ENCODE measurements around the gene LITAF.
"Not testable (repeated sequence)": the region's sequence is repeated elsewhere in the genome, so short reads cannot be mapped to it uniquely, and the experiment has no call there.

The LITAF gene

DNA sequence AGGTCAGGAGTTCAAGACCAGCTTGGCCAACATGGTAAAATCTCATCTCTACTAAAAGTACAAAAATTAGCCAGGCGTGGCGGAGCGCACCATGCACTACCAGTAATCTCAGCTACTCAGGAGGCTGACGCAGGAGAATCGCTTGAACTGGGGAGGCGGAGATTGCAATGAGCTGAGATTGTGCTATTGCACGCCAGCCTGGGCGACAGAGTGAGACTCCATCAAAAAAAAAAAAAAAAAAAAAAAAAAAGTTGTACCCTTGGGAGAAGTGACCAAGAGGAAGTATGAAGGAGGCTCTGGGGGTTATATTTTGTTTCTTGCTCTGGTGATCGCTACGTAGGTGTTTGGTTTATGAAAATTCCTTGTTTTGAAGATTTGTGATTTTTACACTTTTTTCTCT, 66.3 kb downstream of the LITAF start:
- H3K9me3 ChIP-seq (ENCODE audit: control insufficient read depth, low read depth, low read length) = no peaks in the 10 kb centered on the region

GRCh38 chr16:11517961-11518360, 68.8 kb downstream of the LITAF start:
- peaks cover 3% of the 10 kb centered on the region for H3K4me1 ChIP-seq (ENCODE audit: control insufficient read depth, low read depth, low read length)
- H3K27ac ChIP-seq (ENCODE audit: low read length) = no peak overlapping the region
- H3K27me3 ChIP-seq (ENCODE audit: control insufficient read depth, insufficient read depth, low read length) = no peaks in the 10 kb centered on the region
- H3K4me3 ChIP-seq (ENCODE audit: low read length) = no peak overlapping the region
- H3K9ac ChIP-seq (ENCODE audit: low read length) = no peak overlapping the region
- no peaks in the 10 kb centered on the region for H3K36me3 ChIP-seq (ENCODE audit: control insufficient read depth, low read depth, low read length)
- H3K9me3 ChIP-seq (ENCODE audit: control insufficient read depth, low read depth, low read length) = no peaks in the 10 kb centered on the region

More for the DNA sequence above, 66.3 kb downstream of the LITAF start:
- H3K4me3 ChIP-seq (ENCODE audit: low read length) = no peak overlapping the region
- H3K27me3 ChIP-seq (ENCODE audit: control insufficient read depth, insufficient read depth, low read length) = no peaks in the 10 kb centered on the region
- H3K27ac ChIP-seq (ENCODE audit: low read length) = no peak overlapping the region
- H3K36me3 ChIP-seq (ENCODE audit: control insufficient read depth, low read depth, low read length) = no peaks in the 10 kb centered on the region
- H3K4me1 ChIP-seq (ENCODE audit: control insufficient read depth, low read depth, low read length) = peaks cover 3% of the 10 kb centered on the region
- H3K9ac ChIP-seq (ENCODE audit: low read length) = no peak overlapping the region

DNA sequence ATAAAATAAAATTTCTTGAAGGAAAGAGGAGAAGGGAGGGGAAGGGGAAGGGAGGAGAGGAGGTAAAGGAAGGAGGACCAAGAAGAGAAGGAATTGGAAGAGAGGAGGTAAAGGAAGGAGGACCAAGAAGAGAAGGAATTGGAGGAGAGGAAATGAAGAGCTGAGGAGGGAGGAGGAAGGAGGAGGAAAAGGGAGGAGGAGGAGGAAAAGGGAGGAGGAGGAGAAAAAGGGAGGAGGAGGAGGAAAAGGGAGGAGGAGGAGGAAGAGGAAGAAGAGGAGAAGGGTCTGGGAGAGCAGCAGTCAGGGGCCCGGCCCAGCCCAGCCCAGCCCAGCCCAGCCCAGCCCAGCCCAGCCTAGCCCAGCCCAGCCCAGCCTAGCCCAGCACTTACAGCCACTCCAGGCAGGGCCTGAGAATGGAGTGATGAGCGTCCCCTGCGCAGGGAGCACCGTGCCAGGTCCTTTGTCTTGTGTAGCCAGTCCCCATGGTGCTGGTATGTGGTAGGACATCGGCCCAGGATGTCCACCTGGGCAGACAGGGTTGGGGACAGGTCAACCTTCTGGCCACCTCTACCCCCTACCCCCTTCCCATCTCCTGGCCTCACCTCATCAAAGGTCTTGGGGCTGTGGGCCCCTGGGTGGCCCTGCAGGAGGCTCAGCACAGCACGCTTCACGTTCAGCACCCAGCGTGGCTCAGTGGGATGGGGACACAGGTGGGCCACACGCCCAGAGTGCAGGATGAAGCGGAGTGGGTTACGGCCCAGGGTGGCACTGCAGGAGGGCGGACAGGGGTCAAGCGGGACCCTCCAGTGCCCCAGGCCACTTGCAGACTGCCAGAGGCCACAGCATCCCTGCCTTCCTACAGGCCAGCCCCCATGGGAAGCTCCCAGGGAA, 70.9 kb downstream of the LITAF start:
- H3K4me1 ChIP-seq (ENCODE audit: control insufficient read depth, low read depth, low read length) = no peaks in the 10 kb centered on the region
- no peak overlapping the region for H3K9ac ChIP-seq (ENCODE audit: low read length)
- no peak overlapping the region for H3K27ac ChIP-seq (ENCODE audit: low read length)
- no peak overlapping the region for H3K4me3 ChIP-seq (ENCODE audit: low read length)
- H3K9me3 ChIP-seq (ENCODE audit: control insufficient read depth, low read depth, low read length) = no peaks in the 10 kb centered on the region
- no peaks in the 10 kb centered on the region for H3K36me3 ChIP-seq (ENCODE audit: control insufficient read depth, low read depth, low read length)
- H3K27me3 ChIP-seq (ENCODE audit: control insufficient read depth, insufficient read depth, low read length) = no peaks in the 10 kb centered on the region

GRCh38 chr16:11514283-11514682, 72.4 kb downstream of the LITAF start:
- Histone ChIP-seq H3K36me3 (ENCODE audit: control insufficient read depth, low read depth, low read length) (no peaks in the 10 kb centered on the region), H3K27ac (ENCODE audit: low read length) (no peak overlapping the region), H3K27me3 (ENCODE audit: control insufficient read depth, insufficient read depth, low read length) (no peaks in the 10 kb centered on the region), H3K9ac (ENCODE audit: low read length) (no peak overlapping the region), H3K9me3 (ENCODE audit: control insufficient read depth, low read depth, low read length) (no peaks in the 10 kb centered on the region), H3K4me3 (ENCODE audit: low read length) (no peak overlapping the region), H3K4me1 (ENCODE audit: control insufficient read depth, low read depth, low read length) (no peaks in the 10 kb centered on the region)

DNA sequence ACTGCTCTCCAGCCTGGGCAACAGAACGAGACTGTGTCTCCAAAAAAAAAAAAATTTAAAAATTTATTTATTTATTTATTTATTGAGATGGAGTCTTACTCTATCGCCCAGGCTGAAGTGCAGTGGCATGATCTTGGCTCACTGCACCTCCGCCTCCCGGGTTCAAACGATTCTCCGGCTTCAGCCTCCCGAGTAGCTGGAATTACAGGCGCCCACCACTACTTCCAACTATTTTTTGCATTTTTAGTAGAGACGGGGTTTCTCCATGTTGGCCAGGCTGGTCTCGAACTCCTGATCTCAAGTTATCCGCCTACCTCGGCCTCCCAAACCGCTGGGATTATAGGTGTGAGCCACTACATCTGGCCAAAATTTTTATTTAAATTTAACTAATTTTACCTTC, 73.4 kb downstream of the LITAF start:
- not testable (repeated sequence) for H3K4me1 ChIP-seq (ENCODE audit: control insufficient read depth, low read depth, low read length); H3K27ac ChIP-seq (ENCODE audit: low read length); H3K9ac ChIP-seq (ENCODE audit: low read length); H3K4me3 ChIP-seq (ENCODE audit: low read length); H3K27me3 ChIP-seq (ENCODE audit: control insufficient read depth, insufficient read depth, low read length); H3K36me3 ChIP-seq (ENCODE audit: control insufficient read depth, low read depth, low read length); H3K9me3 ChIP-seq (ENCODE audit: control insufficient read depth, low read depth, low read length)

DNA sequence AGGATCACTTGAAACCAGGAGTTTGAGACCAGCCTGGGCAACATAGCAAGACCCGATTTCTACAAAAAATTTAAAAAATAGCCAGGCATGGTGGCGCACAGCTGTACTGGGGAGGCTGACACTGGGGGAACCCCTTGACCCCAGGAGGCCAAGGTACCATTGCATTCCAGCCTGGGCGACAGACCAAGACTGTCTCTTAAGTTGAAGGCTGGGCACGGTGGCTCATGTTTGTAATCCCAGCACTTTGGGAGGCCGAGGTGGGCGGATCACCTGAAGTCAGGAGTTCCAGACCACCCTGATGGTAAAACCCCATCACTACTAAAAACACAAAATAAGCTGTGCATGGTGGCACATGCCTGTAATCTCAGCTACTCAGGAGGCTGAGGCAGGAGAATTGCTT, 74.9 kb downstream of the LITAF start:
- H3K4me1 ChIP-seq (ENCODE audit: control insufficient read depth, low read depth, low read length) = no peaks in the 10 kb centered on the region
- no peak overlapping the region for H3K4me3 ChIP-seq (ENCODE audit: low read length)
- H3K27ac ChIP-seq (ENCODE audit: low read length) = no peak overlapping the region
- no peaks in the 10 kb centered on the region for H3K9me3 ChIP-seq (ENCODE audit: control insufficient read depth, low read depth, low read length)
- no peaks in the 10 kb centered on the region for H3K36me3 ChIP-seq (ENCODE audit: control insufficient read depth, low read depth, low read length)
- no peaks in the 10 kb centered on the region for H3K27me3 ChIP-seq (ENCODE audit: control insufficient read depth, insufficient read depth, low read length)
- H3K9ac ChIP-seq (ENCODE audit: low read length) = no peak overlapping the region

DNA sequence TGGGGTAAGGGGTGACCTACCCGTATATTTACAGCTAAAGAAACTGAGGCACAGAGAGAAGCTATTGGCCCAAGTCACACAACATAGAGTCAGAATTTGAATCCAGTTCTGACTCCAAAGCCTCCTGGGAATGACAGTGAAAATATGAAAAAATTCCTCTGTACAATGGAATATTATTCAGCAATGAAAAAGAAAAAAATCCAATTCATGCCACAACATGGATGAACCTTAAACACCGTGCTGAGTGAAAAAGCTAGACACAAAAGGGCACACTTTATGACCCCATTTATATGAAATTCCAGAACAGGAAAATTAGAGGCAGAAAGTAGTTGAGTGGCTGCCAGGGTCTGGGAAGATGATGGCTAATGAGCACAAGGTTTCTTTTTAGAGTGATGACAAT, 75.4 kb downstream of the LITAF start:
- Histone ChIP-seq H3K9me3 (ENCODE audit: control insufficient read depth, low read depth, low read length) (no peaks in the 10 kb centered on the region), H3K4me1 (ENCODE audit: control insufficient read depth, low read depth, low read length) (no peaks in the 10 kb centered on the region), H3K4me3 (ENCODE audit: low read length) (no peak overlapping the region), H3K9ac (ENCODE audit: low read length) (no peak overlapping the region), H3K27me3 (ENCODE audit: control insufficient read depth, insufficient read depth, low read length) (no peaks in the 10 kb centered on the region), H3K27ac (ENCODE audit: low read length) (no peak overlapping the region), H3K36me3 (ENCODE audit: control insufficient read depth, low read depth, low read length) (no peaks in the 10 kb centered on the region)

- Histone ChIP-seq H3K4me1 (ENCODE audit: control insufficient read depth, low read depth, low read length) (no peaks in the 10 kb centered on the region), H3K27me3 (ENCODE audit: control insufficient read depth, insufficient read depth, low read length) (no peaks in the 10 kb centered on the region), H3K9ac (ENCODE audit: low read length) (no peak overlapping the region), H3K27ac (ENCODE audit: low read length) (no peak overlapping the region), H3K9me3 (ENCODE audit: control insufficient read depth, low read depth, low read length) (no peaks in the 10 kb centered on the region), H3K4me3 (ENCODE audit: low read length) (no peak overlapping the region), H3K36me3 (ENCODE audit: control insufficient read depth, low read depth, low read length) (no peaks in the 10 kb centered on the region)
Observed at GRCh38 chr16:11510178-11510973, 76.3 kb downstream of the LITAF start.

DNA sequence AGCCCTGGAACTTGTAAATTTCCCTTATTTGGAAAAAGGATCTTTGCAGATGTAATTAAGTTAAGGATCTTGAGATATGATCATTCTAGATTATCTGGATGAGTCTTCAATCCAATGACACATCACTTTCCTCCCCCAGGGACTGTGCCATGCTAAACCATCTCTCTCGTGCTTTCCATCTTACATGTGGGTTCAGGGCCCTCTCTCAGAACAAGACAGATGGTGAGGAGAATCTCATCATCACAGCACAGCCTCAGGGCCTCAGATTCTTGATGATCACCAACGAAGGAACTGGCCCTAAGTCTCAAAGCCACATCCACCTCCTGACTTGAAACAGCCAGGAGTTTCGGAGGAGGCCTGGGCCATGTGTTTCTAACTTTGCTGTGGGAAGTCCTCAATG, 78.7 kb downstream of the LITAF start:
- H3K27me3 ChIP-seq (ENCODE audit: control insufficient read depth, insufficient read depth, low read length) = no peaks in the 10 kb centered on the region
- no peaks in the 10 kb centered on the region for H3K4me1 ChIP-seq (ENCODE audit: control insufficient read depth, low read depth, low read length)
- no peaks in the 10 kb centered on the region for H3K9me3 ChIP-seq (ENCODE audit: control insufficient read depth, low read depth, low read length)
- H3K27ac ChIP-seq (ENCODE audit: low read length) = no peak overlapping the region
- H3K4me3 ChIP-seq (ENCODE audit: low read length) = no peak overlapping the region
- no peak overlapping the region for H3K9ac ChIP-seq (ENCODE audit: low read length)
- H3K36me3 ChIP-seq (ENCODE audit: control insufficient read depth, low read depth, low read length) = no peaks in the 10 kb centered on the region

DNA sequence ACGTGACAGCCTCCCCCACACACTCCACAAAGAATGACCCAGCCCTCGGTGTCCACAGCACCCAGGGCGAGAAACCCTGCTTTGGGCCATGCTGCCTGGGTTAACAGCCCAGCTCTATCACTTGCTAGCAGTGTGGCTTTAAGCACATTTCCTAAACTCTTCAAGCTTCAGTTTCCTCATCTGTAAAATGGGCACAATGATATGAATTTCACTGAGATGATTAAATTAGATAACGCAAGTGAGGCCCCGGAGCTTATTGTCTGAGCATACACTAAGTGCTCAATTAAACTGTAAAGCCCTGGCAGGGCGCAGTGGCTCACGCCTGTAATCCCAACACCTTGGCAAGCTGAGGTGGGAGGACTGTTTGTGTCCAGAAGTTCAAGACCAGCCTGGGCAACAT, 79.4 kb downstream of the LITAF start:
- Histone ChIP-seq H3K9ac (ENCODE audit: low read length) (no peak overlapping the region), H3K4me3 (ENCODE audit: low read length) (no peak overlapping the region), H3K27ac (ENCODE audit: low read length) (no peak overlapping the region), H3K27me3 (ENCODE audit: control insufficient read depth, insufficient read depth, low read length) (no peaks in the 10 kb centered on the region), H3K36me3 (ENCODE audit: control insufficient read depth, low read depth, low read length) (no peaks in the 10 kb centered on the region), H3K4me1 (ENCODE audit: control insufficient read depth, low read depth, low read length) (no peaks in the 10 kb centered on the region), H3K9me3 (ENCODE audit: control insufficient read depth, low read depth, low read length) (no peaks in the 10 kb centered on the region)

DNA sequence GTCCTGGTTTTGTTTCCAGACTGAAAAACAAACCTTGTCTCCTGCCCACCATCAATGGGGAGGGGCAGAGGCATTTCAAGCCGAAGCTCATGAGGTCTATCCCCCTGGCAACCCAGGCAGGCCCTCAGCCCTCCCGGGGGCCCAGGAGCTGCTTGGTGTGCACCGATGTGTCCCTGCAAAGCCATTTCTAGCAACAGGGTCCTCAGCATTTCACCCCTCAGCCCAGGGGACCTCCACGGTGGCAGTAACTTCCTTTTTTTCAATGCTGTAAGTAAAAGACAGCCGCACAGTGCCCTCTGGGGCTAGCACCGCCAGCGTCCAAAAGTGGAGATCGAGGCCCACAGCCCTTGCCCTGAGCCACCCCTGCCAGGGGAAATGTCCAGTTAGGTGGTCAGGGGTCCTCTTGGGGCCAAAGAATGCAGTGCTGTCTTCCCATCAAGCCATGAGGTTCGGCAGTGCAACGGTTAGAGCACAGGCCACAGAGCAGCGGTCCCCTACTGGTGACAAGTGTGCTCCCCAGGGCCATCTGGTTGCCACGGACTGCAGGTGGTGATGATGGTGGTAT, 79.9 kb downstream of the LITAF start:
- Histone ChIP-seq H3K27me3 (ENCODE audit: control insufficient read depth, insufficient read depth, low read length) (no peaks in the 10 kb centered on the region), H3K9ac (ENCODE audit: low read length) (no peak overlapping the region), H3K27ac (ENCODE audit: low read length) (no peak overlapping the region), H3K36me3 (ENCODE audit: control insufficient read depth, low read depth, low read length) (no peaks in the 10 kb centered on the region), H3K4me3 (ENCODE audit: low read length) (no peak overlapping the region), H3K4me1 (ENCODE audit: control insufficient read depth, low read depth, low read length) (peaks cover 5% of the 10 kb centered on the region), H3K9me3 (ENCODE audit: control insufficient read depth, low read depth, low read length) (no peaks in the 10 kb centered on the region)

Measured in iPS-18a (cell line).